ENCODE measurements around the gene CACNB4. TPM values are rescaled to one million over a fixed set of nuclear protein-coding genes. Genes with fewer than 3 reads are reported as not detected.

CACNB4 gene
- polyA plus RNA-seq, 1 of the 3 experiments (the other 2 are of a cell fraction), result 0.18 TPM

GRCh38 chr2:151981886-151982285 is 117.0 kb downstream of the CACNB4 start (continued):
- TF ChIP-seq REST (IDR thresholded peaks at IDR 0.05; ENCODE audit: low read depth, low read length), result no peak

- Histone ChIP-seq H3K79me2 (ENCODE audit: insufficient read depth) (no peaks in the 10 kb centered on the region), H3K36me3 (replicated peaks in 1 of 2; ENCODE audit: control insufficient read depth in 1 of 2, insufficient read depth in 2 of 2, low read length in 1 of 2) (no peaks in the 10 kb centered on the region), H3K27ac (ENCODE audit: low read depth in 2 of 2, low read length in 1 of 2) (no peak overlapping the region), H3K27me3 (ENCODE audit: insufficient read depth) (no peaks in the 10 kb centered on the region; the same call in 1 of the 2 replicates), H3K4me1 (ENCODE audit: control insufficient read depth in 1 of 2, insufficient read depth in 2 of 2, low read depth in 1 of 2, low read length in 1 of 2) (0 out of 4 replicates have a peak, but pooled peaks cover 0 to under 1% of the 10 kb centered on the region in 2 experiments), H3K9me3 (no peaks in the 10 kb centered on the region), H3K9me2 (no peaks in the 10 kb centered on the region), H3K4me2 (no peak overlapping the region), H3K9ac (no peak overlapping the region), H3K4me3 (ENCODE audit: low read depth in 2 of 2, low read length in 1 of 2) (no peak overlapping the region), H3F3A (replicated peaks; ENCODE audit: insufficient read depth) (no peaks in the 10 kb centered on the region), H4K20me1 (ENCODE audit: insufficient read depth) (no peaks in the 10 kb centered on the region), H2AFZ (ENCODE audit: low read depth) (no peak overlapping the region)
- CTCF ChIA-PET, result interaction anchor here (1.0 to 1.9 kb wide), 2 partner anchors 20 to 32 kb away, joined by 3 to 12 read pairs; no protein-coding TSS in a partner anchor
- POLR2A ChIA-PET, result no interaction called here
- DNase-seq, result no peak
- WGBS (ENCODE audit: low lambda C conversion rate), result 62% methylated on average over 3 of the region's 3 CpGs
- TF ChIP-seq IRF3 (IDR thresholded peaks at IDR 0.05; ENCODE audit: low read depth, low read length), result no peak
- TF ChIP-seq USF1 (IDR thresholded peaks at IDR 0.05; ENCODE audit: borderline replicate concordance, low read depth), result no peak
- TF ChIP-seq CHD2 (IDR thresholded peaks at IDR 0.05; ENCODE audit: low read length, partially characterized antibody), result no peak
- no peak for TF ChIP-seq RFX5 (IDR thresholded peaks at IDR 0.05; ENCODE audit: low read length)
- TF ChIP-seq FOSL2 (IDR thresholded peaks at IDR 0.05; ENCODE audit: borderline replicate concordance, low read depth), result no peak
- no peak for TF ChIP-seq TCF12 (IDR thresholded peaks at IDR 0.05)
- no peak for TF ChIP-seq CTCF (IDR thresholded peaks at IDR 0.05)
- TF ChIP-seq MAX (IDR thresholded peaks at IDR 0.05; ENCODE audit: low read depth), result no peak
- no peak for TF ChIP-seq FOXM1 (IDR thresholded peaks at IDR 0.05; ENCODE audit: low read depth)
- no peak for TF ChIP-seq EZH2phosphoT487 (IDR thresholded peaks at IDR 0.05; ENCODE audit: borderline replicate concordance, low read depth)
- TF ChIP-seq GATA2 (CRISPR knock-in tag; IDR thresholded peaks at IDR 0.05), result no peak
- TF ChIP-seq ZBTB33 (IDR thresholded peaks at IDR 0.05; ENCODE audit: borderline replicate concordance, low read depth), result no peak
- TF ChIP-seq POLR2AphosphoS5 (IDR thresholded peaks at IDR 0.05; ENCODE audit: low read depth, low read length), result no peak
- TF ChIP-seq GABPA (IDR thresholded peaks at IDR 0.05; ENCODE audit: low read depth), result no peak
- no peak for TF ChIP-seq RXRA (IDR thresholded peaks at IDR 0.05; ENCODE audit: borderline replicate concordance, low read depth)
- no peak for TF ChIP-seq NFIC (IDR thresholded peaks at IDR 0.05; ENCODE audit: borderline replicate concordance)
- no peak for TF ChIP-seq RCOR1 (IDR thresholded peaks at IDR 0.05; ENCODE audit: low read length)
Measured at GRCh38 chr2:151979694-151980093, 119.2 kb downstream of the CACNB4 start.

Measured in SK-N-SH (cell line).